ENCODE results near the gene UXS1.
"Not testable (repeated sequence)": the region's sequence is repeated elsewhere in the genome, so short reads cannot be mapped to it uniquely, and the experiment has no call there.

The UXS1 gene

DNA sequence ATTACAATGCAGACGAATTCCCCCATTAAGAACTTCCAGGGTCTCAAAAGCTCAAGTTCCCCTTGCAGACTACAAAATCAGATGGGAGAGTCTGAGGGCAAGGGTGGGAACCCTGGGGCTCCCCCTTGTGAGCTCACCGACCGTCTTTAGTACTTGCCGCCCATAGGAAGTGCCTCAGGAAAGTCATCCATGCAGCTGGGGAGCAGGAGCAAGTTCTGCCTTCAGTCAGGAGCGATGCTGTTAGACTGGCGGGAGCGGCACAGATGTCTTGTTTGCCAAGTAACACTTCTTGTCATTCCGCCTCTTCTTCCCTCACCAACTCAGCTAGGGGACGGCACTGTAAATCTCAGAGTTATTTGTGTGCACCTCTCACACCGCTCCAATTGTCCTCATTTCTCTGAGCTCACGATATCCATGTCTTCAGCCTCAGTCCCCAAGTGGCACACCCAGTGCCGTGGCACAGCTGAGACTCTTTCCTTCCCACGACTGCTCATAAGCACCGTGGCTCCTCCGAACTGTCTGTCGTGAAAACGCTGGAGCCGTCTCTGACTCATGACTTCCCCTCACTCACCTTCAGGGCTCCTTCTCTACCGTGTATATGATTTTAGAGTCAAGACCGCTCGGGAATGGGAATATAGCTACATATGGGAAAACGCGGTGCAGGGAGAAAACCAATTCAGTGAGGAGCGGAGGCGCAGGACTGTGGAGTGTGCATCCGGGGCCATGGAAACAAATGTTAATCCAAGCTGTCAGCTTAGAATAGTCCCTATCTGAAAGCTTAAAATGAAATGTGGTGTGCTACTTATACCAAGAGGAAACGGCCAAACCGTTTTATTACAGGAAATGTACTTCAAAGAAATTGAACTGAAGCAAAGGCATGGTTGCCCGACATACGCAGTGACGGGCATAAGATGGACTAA lies 34.0 kb downstream of the UXS1 start:
- DNase-seq, result no peak

DNA sequence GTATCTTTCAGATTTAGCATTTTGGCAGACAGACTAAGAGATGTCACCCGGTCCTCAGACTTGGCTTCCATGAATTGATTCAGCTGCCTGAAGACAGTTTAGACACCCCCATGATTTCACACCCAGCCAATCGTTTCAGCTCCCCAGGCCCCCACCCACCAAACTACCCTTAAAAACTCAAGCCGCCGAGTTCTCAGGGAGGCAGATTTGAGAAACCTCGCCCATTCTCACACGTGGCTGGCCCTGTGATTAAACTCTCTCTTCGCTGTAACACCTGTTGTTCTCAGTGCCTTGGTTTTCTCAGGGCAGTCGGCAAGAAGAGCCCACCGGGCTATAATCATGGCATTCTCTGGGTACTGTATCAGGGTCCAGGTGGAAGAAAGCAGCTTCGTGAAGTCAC lies 35.2 kb downstream of the UXS1 start:
- DNase-seq, result no peak

DNA sequence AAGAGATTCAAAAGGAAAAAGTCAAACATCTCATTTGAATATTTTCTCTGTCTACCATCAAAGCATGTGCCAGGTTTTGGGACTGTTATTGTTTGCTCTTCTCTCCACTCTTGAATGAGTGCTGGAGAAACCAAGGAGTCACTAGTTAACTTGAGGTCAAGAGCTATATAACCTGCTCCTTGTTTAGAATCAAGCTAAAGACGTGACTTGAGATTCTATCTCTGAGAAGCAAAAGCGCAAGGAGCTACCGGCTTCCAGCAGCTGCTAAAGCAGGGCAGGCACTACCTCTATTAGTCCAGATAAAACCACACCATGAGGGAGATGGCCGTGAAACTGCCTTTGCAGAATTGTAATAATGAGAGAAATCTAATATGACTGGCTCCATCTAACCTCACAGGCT lies 36.0 kb downstream of the UXS1 start:
- DNase-seq, result no peak

DNA sequence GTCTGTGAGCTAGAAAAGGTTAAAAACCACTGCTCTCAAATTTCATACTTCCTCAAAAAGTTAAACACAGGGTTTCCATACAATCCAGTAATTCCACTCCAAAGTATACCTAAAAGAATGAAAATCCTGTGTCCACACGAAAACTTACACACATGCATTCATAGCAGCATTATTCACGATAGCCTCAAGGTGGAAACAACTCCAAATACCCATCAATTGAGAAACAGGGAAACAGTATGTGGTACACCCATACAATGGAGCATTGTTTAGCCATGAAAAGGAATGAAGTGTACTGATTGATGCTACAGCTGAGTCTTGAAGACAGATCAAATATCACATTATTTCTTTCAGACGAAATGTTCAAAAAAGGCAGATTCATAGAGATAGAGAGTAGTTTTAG lies 36.7 kb downstream of the UXS1 start:
- DNase-seq, result no peak

DNA sequence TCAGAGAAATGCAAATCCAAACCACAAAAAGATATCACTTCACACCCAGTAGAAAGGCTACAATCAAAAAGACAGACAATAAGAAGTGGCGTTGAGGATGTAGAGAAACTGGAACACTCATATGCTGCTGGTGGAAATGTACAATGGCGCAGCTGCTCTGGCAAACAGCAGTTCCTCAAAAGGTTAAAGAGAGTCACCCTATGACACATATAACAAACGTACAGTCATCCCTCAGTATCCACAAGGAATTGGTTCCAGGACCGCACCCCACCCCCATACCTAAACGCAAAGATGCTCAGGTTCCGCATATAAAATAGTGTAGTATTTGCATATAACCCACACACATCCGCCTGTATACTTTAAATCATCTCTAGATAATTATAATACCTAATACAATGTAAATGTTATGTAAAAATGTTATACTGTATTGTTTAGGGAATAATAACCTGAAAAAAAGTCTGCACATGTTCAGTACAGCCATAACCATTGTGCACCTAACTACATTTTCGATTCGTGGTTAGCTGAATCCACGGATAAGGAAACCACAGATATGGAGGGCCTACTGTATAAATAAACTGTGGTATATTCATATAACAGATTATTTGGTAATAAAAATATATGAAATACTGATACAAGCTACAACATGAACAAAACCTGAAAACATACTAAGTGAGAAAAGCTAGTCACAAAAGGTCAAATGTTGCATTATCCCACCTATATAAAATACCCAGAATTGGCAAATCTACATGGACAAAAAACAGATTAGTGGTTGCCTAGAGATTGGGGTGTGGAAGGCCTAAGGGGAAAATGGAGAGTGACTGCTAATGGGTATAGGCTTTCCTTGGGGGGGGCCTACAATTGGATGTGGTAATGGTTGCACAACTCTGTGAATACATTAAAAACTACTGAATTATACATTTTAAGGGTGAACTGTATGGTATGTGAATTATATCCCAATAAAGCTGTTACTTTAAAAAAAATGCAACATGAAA lies 37.5 kb downstream of the UXS1 start:
- DNase-seq, result no peak

DNA sequence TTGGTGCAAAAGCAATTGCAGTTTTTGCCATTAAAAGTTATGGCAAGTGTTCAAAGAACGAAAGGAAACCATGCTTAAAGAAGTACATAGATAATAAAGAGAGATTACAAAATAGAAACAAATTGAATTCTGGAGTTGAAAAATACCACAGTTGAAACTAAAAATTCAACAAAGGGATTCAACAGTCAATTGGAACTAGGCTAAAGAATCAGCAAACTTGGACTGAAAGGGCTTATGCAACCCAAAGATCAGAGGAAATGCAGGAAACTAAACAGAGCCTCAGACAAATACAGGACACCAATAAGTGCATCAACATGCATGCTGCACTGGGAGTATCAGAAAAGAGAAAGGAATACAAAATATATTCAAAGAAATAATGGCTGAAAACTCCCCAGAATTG lies 40.3 kb downstream of the UXS1 start:
- no peak for DNase-seq

DNA sequence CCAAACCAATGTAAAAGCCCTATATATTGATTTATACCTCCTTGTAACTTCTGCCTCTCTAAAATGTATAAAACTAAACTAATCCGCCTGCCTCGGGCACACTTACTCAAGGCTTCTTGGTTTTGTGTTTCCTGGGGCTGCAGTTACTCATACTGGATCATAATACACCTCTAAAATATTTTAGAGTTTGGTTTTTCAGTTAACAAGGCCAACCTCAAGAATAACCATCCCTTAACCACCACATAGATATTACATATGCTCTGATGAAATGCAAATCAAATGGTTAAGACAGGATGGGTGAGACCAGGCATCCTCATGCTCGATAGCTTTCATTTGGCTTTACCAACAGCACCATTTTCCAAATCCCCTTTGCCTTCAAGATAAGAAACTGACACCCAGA lies 46.4 kb downstream of the UXS1 start:
- DNase-seq, result no peak

DNA sequence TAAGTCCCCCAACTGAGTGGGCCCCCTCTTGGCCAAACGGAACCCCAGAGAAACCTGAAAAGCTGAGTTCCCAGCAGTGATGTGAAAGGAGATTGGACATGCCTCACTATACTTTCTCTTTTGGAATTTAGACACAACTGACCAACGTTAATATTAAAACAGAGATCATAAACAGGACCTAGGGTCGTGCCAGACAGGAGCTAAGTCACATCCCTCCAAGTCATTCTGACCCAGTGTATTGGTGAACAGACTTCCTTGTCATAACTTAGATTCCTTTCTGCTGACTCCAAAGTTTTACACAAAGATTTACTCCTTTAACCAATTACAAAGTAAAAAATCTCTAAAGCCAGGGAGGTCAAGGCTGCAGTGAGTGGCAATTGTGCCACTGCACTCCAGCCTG lies 46.9 kb downstream of the UXS1 start:
- no peak for DNase-seq

DNA sequence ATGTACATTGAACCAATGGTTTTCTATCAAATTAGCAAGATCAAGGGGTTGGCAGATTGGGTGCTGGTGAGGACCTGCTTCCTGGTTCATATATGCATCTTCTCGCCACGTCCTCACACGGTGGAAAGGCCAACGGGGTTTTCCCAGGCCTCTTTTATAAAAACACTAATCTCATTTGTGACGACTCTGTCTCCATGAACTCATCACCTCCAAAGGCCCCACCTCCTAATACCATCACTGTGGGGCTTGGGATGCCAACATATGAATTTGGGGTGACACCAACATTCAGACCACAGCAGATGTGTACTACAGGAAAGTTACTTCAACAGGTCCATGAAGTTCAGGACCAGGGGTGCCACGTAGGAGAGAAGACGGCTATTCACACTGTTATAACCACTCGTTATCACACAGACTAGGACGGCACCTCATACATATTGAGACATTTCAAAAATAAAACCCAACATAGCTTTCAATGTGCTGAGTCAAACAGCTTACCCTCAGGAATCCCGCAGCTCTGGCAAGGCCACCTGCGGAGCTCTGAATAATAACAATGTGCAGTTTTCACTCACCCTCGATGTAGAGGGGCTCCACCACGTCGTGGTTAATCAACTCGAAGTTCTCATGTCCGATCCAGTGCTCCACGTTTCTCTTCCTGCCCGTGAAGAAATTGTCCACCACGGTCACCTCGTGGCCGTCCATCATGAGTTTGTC lies 49.3 kb downstream of the UXS1 start:
- DNase-seq, result no peak

DNA sequence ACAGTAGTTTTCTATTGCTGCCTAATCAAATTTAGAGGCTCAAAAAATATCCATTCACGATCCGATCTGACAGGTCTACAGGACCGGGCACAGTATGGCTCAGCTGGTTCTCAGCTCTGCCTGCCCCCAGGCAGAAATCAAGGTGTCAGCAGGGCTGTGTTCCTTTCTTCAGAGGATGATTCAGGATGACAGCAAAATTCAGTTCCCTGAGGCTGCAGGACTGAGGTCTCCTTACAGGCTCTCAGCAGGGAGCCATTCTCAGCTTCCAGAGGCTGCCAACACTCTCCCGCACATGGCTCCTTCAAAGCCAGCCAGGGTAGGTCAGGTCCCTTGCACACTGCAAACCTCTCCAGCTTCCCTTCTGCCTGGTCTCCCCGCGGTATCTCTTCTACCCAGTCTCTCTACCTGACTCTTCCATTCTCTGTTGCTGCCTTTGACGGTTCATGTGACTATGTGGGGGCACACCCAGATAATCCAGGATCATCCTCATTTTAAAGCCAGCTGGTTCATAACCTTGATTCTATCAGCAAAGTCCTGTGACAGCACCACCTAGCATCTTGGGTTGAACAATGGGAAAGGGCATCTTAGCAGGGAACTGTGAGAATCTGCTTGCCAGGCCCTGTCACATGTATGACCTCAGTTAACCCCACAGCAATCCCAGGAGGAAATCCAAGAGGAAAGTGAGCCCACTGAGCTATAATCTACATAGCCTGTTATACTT lies 50.4 kb downstream of the UXS1 start:
- DNase-seq, result no peak

DNA sequence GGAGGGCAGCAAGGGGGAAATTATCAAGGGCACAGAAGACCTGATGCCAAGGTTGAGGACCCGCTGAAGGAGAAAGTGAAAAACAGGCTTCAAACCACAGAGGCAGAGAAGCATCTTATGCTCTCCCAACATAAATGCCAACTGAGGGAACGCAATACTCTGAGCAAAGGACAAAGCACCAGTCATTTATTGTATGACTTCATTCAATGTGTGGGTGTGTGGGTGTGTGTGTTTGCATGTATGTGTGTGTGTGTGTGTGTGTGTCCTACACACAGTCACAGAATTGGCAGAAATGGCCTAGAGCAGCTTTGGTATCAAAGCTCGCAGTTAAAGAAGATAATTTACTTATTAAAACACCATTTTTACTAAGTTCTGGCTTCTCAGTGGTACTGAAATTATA lies 51.4 kb downstream of the UXS1 start:
- DNase-seq, result no peak

DNA sequence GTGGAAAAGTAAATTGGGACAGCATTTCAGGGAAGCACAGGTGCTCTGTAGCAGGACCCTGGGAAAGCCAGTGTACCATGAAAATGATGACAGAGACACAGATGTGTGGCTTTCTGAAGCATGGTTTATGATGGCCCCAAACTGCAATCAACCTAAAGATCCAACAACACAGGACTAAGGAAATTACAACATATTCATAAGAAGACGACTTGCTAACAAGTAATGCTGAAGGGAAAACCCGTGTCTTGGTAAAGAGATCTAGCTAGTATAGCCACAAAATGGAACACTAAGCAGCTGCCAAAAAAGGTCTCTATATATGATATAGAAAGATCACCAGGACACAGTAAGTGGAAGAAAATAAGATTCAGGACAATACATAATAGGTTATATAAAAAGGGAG lies 53.2 kb downstream of the UXS1 start:
- no peak for DNase-seq

DNA sequence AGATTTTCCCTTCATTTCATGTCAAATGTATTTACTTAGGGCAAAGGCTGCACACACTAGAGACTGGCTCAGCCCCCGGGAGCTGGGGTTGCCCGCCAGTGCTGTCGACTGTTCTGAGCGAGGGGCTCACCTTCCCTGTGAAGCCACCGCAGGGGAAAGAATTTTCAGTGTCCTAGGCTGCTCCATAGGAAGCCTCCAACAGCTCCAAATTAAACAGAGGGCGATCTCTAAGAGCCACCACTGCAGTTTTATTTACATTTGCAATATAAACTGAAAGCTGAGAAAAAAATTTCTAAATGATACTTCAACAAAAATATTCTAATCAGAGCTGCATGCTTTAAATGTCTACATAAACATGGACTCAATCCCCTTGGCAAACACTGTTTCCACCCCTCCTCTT lies 54.0 kb downstream of the UXS1 start:
- DNase-seq, result no peak

DNA sequence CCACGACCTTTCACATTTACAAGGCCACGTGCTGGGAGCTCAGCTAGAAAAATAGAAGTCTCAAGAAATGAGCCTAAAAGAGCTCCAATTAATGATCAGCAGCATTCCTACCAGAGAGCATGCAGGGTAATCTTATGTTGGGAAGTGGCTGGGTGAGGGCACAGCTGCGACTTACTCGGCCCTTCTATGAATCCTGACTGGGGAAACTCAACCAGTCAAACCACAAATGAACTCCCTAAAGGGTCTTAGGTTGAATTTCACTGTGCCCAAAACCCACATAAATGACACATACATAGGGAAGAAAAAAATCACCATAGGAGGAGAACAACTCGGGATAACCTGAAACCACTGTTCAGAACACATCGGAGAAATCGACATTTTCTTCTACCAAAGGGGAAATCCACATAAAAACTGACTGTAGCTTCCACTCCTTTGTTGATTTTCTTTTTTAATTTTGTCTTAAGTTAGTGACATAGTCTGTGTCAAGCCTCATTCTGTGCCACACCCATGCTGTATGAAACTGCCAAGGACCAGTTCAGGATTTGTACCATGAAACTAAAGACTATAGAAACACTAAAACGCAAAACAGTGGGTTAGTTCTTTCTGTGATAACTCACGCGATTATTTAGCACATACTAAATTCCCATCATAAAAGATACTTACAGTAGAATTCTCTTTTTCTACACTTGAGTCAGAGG lies 54.7 kb downstream of the UXS1 start:
- no peak for DNase-seq

DNA sequence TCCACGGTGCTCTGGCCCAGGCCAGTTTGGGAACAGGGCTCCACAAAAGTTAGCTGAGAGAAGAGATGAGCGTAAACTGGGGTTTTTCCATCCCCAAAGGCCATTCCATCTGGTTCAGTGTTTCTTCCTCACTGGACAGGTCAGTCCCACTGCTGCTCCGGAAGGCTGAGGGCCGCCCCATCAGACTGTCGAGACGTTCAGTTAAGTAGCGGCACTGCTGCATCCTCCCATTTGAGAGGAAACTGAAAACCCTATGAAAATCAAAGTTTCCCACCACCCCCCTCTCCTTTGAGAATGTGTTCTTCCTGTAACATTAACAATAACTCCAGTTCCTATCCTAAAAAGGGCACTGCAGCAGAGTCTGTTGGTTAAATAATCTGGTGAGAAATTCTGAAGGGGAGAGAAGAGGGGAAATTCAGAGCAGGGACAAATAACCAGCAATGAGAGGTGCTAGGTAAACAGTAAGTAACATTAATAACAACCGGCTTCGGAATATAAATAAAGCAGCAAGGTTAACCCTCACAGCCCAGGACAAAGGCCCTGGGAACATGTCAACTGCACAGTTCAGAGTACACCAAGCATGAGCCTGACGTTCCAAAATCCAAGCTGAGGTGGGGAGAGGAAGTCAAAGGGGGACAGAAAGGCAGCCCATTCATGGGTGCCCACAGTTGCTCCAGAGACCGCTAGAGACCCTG lies 55.4 kb downstream of the UXS1 start:
- DNase-seq, result no peak

DNA sequence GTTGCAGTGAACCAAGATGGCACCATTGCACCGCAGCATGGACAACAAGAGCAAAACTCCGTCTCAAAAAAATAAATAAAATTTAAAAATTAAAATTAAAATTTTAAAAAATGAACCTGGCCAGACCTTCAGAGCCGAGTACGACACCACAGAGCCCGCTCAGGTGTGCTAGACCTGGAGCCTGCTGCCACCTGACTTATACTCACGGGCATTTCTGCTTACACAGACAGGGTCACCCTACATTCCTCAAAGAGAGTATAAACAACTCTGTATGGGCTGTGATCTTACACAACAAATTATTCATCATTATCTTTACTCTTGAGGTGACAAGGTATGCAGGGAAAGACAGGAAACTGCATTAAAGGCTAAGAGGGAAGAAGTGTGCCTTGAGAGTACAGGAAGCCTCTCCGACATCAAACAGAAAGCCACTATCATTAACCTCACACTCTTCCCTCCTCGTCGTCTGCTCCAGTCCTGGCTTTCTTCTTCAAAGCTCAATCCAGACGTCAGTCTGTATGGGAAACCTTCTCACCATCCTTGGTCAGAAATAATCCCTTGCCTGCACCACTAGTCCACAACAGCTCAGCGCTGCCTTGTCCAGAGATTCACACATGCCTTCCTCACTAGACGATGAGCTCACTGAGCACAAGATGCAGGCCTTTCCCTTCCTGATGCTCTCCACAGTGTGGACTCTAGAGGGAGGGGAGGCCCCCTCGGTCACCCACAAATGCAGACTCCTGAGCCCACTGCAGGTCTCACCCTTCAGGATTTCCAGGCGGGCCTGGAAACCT lies 56.2 kb downstream of the UXS1 start:
- no peak for DNase-seq

DNA sequence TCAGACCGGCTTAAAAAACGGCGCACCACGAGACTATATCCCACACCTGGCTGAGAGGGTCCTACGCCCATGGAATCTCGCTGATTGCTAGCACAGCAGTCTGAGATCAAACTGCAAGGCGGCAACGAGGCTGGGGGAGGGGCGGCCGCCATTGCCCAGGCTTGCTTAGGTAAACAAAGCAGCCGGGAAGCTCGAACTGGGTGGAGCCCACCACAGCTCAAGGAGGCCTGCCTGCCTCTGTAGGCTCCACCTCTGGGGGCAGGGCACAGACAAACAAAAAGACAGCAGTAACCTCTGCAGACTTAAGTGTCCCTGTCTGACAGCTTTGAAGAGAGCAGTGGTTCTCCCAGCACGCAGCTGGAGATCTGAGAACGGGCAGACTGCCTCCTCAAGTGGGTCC lies 62.9 kb downstream of the UXS1 start:
- DNase-seq, result not testable (repeated sequence)

DNA sequence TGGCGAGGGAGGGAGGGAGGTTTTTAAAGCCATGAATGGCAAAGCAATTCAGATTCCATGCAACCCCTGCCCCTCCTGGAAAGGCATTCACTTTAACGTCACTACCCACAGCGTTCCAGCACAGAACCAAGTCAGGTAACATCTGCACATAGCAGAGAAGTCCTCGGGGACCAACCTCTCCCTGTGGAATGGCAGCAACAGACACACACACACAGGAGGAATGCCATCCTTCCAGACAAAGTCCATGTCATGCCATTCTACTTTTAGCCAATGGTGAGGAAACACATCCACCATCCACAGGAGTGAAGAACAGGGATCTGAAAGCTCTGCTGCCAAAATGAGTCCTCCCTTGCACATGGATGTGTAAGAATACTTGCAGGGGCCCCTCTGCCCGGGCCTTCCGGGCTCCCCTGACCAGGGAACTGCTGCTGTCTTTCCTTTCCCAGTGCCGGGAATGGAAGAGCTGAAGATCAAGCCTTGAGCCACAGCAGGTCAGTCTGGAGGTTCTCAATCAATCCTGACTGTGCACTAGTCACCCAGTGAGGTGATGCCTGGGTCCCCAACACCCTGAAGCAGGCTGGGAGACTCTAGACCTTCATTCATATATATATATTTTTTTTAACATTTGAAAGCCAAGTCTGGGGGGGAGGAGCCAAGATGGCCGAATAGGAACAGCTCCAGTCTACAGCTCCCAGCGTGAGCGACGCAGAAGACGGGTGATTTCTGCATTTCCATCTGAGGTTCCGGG lies 63.7 kb downstream of the UXS1 start:
- no peak for DNase-seq

DNA sequence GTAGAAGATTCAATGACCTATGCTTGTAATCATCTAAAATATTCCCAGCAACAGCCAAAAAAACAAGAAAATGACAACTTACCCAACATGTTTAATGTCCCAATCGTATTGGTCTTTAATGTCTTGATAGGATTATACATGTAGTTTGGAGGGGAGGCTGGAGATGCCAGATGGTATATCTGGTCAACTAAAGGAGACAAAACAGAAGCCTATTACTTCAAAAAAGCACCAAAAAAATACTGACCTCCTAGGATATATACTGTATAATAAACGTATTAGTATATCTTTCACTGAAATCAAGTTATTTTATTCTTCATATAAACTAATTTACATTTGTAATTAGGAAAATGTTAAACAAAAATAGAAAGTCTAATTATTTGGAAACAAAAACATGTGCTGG lies 64.5 kb downstream of the UXS1 start:
- no peak for DNase-seq

DNA sequence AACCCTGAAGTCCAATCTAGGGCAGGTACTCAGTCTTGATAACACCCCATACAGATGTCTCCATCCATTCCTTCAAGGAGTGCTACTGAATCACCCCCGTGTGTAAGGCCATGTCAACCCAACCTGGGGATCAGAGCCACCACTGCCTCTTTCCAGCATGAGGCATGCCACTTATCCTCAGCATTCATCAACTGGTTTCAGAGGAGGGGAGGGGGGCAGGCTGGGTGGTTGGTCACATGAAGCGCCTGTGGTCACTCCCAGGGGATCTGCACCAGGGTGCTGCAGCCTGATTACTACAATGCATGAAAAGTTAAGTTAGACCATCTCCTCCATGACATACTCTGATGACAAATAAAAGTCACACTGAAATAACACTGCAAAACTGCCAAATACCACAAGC lies 65.0 kb downstream of the UXS1 start:
- no peak for DNase-seq

All from NCI-H1105 (cell line).